Fibroblast of mammary gland (primary cell): ENCODE measurements around the gene ZBTB34.
A peak's percentile ranks its signal among the peaks of the same experiment; 100 is the strongest.

Source experiments
- DNase-seq: peaks from one replicate; pipeline ENCODE4 v3.0.0-alpha.2; 2010; ENCODE audit warnings: low read depth
- H3K4me3 ChIP-seq: 2 replicates; pipeline ENCODE4 v1.5.1; 2011; ENCODE audit warnings: low read depth, mild to moderate bottlenecking, low read length, moderate library complexity; ENCODE audit not compliant: control insufficient read depth
- TF ChIP-seq, protein P1 (sequence below): conservative IDR thresholded peaks from 2 replicates; pipeline ENCODE4 v1.5.1; 2011; ENCODE audit warnings: low read depth, low read length, inconsistent platforms; ENCODE audit not compliant: control insufficient read depth, insufficient read depth

Gene ZBTB34

DNA sequence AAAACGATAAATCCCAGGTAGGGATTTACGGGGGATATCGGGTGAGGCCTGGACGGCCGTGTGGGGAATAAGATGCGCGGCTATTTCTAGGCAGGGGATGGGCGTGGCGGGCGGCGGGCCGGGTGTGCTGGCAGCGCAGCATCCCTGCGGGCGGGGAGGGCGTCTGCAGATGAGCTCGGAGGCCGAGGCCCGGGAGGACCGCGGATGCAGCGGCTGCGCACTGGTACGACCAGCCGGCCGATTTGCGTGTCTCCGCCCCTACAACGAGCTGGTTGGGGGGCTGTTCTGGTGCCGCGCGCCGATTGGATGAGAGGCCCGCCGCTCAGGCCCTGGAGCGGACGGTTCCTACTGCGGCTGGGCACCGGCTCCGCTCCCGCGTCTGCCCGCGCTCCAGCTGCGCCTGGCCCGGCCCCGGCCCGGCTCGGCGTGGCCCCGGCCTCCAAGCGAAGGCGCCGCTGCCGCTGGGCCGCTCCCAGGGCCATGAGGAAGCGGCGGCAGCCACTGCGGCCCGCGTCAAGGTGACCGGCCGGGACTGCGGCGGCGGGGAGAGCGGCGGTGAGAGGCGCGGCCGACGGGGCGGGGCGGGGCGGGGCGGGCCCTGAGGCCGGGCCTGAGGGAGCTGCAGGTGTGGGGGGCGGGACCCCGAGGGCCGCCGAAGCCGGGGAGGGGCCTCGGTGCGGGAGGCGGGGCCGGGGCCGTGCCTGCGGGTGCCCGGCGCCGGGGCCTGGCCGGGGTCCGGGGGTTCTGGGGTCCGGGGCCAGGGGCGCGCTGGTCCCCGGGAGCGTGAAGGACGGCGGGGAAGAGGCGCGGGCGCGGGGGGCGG, 54.2 kb downstream of the ZBTB34 start, which contains the start of gene RALGPS1:
Gene RALGPS1 (plus strand): TSS at position 325 of the 823 bp plus-strand sequence. CDS start 47,508 bp downstream, outside the sequence.
- peak within 1 kb of the TSS; percentile 27 for H3K4me3 ChIP-seq
- TF ChIP-seq, protein P1, sequence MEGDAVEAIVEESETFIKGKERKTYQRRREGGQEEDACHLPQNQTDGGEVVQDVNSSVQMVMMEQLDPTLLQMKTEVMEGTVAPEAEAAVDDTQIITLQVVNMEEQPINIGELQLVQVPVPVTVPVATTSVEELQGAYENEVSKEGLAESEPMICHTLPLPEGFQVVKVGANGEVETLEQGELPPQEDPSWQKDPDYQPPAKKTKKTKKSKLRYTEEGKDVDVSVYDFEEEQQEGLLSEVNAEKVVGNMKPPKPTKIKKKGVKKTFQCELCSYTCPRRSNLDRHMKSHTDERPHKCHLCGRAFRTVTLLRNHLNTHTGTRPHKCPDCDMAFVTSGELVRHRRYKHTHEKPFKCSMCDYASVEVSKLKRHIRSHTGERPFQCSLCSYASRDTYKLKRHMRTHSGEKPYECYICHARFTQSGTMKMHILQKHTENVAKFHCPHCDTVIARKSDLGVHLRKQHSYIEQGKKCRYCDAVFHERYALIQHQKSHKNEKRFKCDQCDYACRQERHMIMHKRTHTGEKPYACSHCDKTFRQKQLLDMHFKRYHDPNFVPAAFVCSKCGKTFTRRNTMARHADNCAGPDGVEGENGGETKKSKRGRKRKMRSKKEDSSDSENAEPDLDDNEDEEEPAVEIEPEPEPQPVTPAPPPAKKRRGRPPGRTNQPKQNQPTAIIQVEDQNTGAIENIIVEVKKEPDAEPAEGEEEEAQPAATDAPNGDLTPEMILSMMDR: no peak
- DNase-seq: peak; percentile 92

- TF ChIP-seq, protein P1: no peak
- no peak for DNase-seq
- H3K4me3 ChIP-seq: no peak overlapping the region
Measured at GRCh38 chr9:126915281-126915816, 54.9 kb downstream of the ZBTB34 start.

- no peak overlapping the region for H3K4me3 ChIP-seq
- DNase-seq: no peak
- TF ChIP-seq, protein P1: no peak
Measured at GRCh38 chr9:126915846-126916543, 55.6 kb downstream of the ZBTB34 start.

GRCh38 chr9:126916909-126917308, 56.5 kb downstream of the ZBTB34 start:
- no peak overlapping the region for H3K4me3 ChIP-seq
- TF ChIP-seq, protein P1: peak; percentile 13
- DNase-seq: no peak

- H3K4me3 ChIP-seq: no peak overlapping the region
- no peak for DNase-seq
- TF ChIP-seq, protein P1: no peak
Measured at GRCh38 chr9:126919193-126919592, 58.8 kb downstream of the ZBTB34 start.

- no peak for DNase-seq
- no peak overlapping the region for H3K4me3 ChIP-seq
- TF ChIP-seq, protein P1: no peak
Measured at GRCh38 chr9:126925876-126926275, 65.4 kb downstream of the ZBTB34 start.
